ENCODE data around the gene SYNRG. TPM values are rescaled to one million over a fixed set of nuclear protein-coding genes. Genes with fewer than 3 reads are reported as not detected.

Gene SYNRG
- total and polyA plus RNA-seq, 4 donors = 5.9 to 67.4 (median 22.3) TPM

GRCh38 chr17:37650419-37651003, 41.3 kb upstream of the SYNRG start:
- no peaks in the 10 kb centered on the region for H3K9me3 ChIP-seq (ENCODE audit: control insufficient read depth in 4 of 4, insufficient read depth in 3 of 4, low read length in 3 of 4)
- H3K27ac ChIP-seq (ENCODE audit: low read depth in 1 of 2, low read length in 1 of 2) = no peak overlapping the region
- peaks cover 0 to 13% (median 8%) of the 10 kb centered on the region in 3 donors for H3K27me3 ChIP-seq (ENCODE audit: control insufficient read depth in 3 of 3, insufficient read depth in 3 of 3, low read length in 2 of 3)
- no peak overlapping the region for H3K9ac ChIP-seq (ENCODE audit: insufficient read depth in 1 of 2, low read length in 2 of 2)
- H3K4me1 ChIP-seq (ENCODE audit: control insufficient read depth in 5 of 5, insufficient read depth in 5 of 5, low read length in 5 of 5) = peaks cover 0 to 4% (median 0%) of the 10 kb centered on the region in 5 donors
- DNase-seq (peak; percentile 26 to 58 (median 55)), ATAC-seq (ENCODE audit: insufficient read depth, low FRiP score) (no peak)
- H3K36me3 ChIP-seq (ENCODE audit: control insufficient read depth in 4 of 4, insufficient read depth in 4 of 4, low read length in 4 of 4) = no peaks in the 10 kb centered on the region
- no peak for TF ChIP-seq CTCF (IDR thresholded peaks at IDR 0.05; ENCODE audit: control extremely low read depth, extremely low read depth)
- H3K4me3 ChIP-seq = no peak overlapping the region
- 52 to 57% methylated on average over 6 of the region's 6 CpGs for WGBS, 2 donors

- peaks cover 0 to 18% (median 9%) of the 10 kb centered on the region in 3 donors for H3K27me3 ChIP-seq (ENCODE audit: control insufficient read depth in 3 of 3, insufficient read depth in 3 of 3, low read length in 2 of 3)
- peaks cover 0 to 5% (median 0%) of the 10 kb centered on the region in 5 donors for H3K4me1 ChIP-seq (ENCODE audit: control insufficient read depth in 5 of 5, insufficient read depth in 5 of 5, low read length in 5 of 5)
- H3K36me3 ChIP-seq (ENCODE audit: control insufficient read depth in 4 of 4, insufficient read depth in 4 of 4, low read length in 4 of 4) = no peaks in the 10 kb centered on the region
- no peak for TF ChIP-seq CTCF (IDR thresholded peaks at IDR 0.05; ENCODE audit: control extremely low read depth, extremely low read depth)
- no peaks in the 10 kb centered on the region for H3K9me3 ChIP-seq (ENCODE audit: control insufficient read depth in 4 of 4, insufficient read depth in 3 of 4, low read length in 3 of 4)
- 26 to 50% methylated on average over 2 of the region's 2 CpGs for WGBS, 2 donors
- ATAC-seq (ENCODE audit: insufficient read depth, low FRiP score) (no peak), DNase-seq (no peak)
- H3K4me3 ChIP-seq = no peak overlapping the region
- H3K27ac ChIP-seq (ENCODE audit: low read depth in 1 of 2, low read length in 1 of 2) = no peak overlapping the region
- H3K9ac ChIP-seq (ENCODE audit: insufficient read depth in 1 of 2, low read length in 2 of 2) = no peak overlapping the region
Observed at GRCh38 chr17:37648555-37648954, 39.3 kb upstream of the SYNRG start.

GRCh38 chr17:37647856-37648255, 38.6 kb upstream of the SYNRG start:
- no peak for DNase-seq
- 87 to 89% methylated on average over 1 of the region's 1 CpG for WGBS, 2 donors
- H3K9me3 ChIP-seq (ENCODE audit: control insufficient read depth in 4 of 4, insufficient read depth in 3 of 4, low read length in 3 of 4) = no peaks in the 10 kb centered on the region
- TF ChIP-seq CTCF (IDR thresholded peaks at IDR 0.05; ENCODE audit: control extremely low read depth, extremely low read depth) = no peak
- H3K36me3 ChIP-seq (ENCODE audit: control insufficient read depth in 4 of 4, insufficient read depth in 4 of 4, low read length in 4 of 4) = no peaks in the 10 kb centered on the region
- H3K9ac ChIP-seq (ENCODE audit: insufficient read depth in 1 of 2, low read length in 2 of 2) = no peak overlapping the region
- peaks cover 0 to 7% (median 0%) of the 10 kb centered on the region in 5 donors for H3K4me1 ChIP-seq (ENCODE audit: control insufficient read depth in 5 of 5, insufficient read depth in 5 of 5, low read length in 5 of 5)
- ATAC-seq (ENCODE audit: insufficient read depth, low FRiP score) = no peak
- H3K27ac ChIP-seq (ENCODE audit: low read depth in 1 of 2, low read length in 1 of 2) = no peak overlapping the region
- H3K27me3 ChIP-seq (ENCODE audit: control insufficient read depth in 3 of 3, insufficient read depth in 3 of 3, low read length in 2 of 3) = peaks cover 0 to 18% (median 9%) of the 10 kb centered on the region in 3 donors
- no peak overlapping the region for H3K4me3 ChIP-seq

- WGBS, 2 donors = 18 to 26% methylated on average over 3 of the region's 3 CpGs
- Histone ChIP-seq H3K9me3 (ENCODE audit: control insufficient read depth in 4 of 4, insufficient read depth in 3 of 4, low read length in 3 of 4) (no peaks in the 10 kb centered on the region), H3K36me3 (ENCODE audit: control insufficient read depth in 4 of 4, insufficient read depth in 4 of 4, low read length in 4 of 4) (peaks cover 6 to 12% (median 7%) of the 10 kb centered on the region in 4 donors), H3K27ac (ENCODE audit: low read depth in 1 of 2, low read length in 1 of 2) (no peak overlapping the region), H3K4me1 (ENCODE audit: control insufficient read depth in 5 of 5, insufficient read depth in 5 of 5, low read length in 5 of 5) (peaks cover 0 to 18% (median 5%) of the 10 kb centered on the region in 5 donors), H3K27me3 (ENCODE audit: control insufficient read depth in 3 of 3, insufficient read depth in 3 of 3, low read length in 2 of 3) (peaks cover 0 to 15% (median 9%) of the 10 kb centered on the region in 3 donors), H3K4me3 (no peak overlapping the region), H3K9ac (ENCODE audit: insufficient read depth in 1 of 2, low read length in 2 of 2) (no peak overlapping the region)
- TF ChIP-seq CTCF (IDR thresholded peaks at IDR 0.05; ENCODE audit: control extremely low read depth, extremely low read depth) = no peak
- peak in 1 of 3 donors; percentile 23 for DNase-seq
- ATAC-seq (ENCODE audit: insufficient read depth, low FRiP score) = no peak
Observed at GRCh38 chr17:37643869-37644268, 34.7 kb upstream of the SYNRG start.

All from lung (tissue), 12 donors.